ENCODE data around the gene ZBTB20.
A peak's percentile ranks its signal among the peaks of the same experiment; 100 is the strongest.

The ZBTB20 gene

DNA sequence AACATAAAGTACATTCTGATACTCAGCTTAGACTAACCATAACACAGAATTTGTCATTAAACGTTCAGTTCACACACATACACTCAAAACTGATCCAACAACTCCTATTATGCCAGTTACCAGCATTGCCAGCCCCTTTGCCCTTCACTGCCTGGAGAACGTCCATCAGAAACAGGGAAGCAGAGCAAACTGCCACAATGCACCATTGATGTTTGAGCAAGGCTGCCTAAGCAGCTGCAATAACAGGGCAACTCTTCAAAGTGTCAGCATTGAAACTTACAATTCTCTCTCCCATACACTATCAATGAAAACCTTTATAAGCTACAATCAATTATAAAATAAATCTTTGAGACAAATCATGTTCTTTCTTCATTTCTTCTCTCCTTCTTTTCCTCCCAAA lies 85.1 kb downstream of the ZBTB20 start:
- Histone ChIP-seq H3K36me3 (no peaks in the 10 kb centered on the region), H3K9me3 (no peaks in the 10 kb centered on the region), H3K4me3 (ENCODE audit: low read depth, low read length) (no peak overlapping the region), H3K27me3 (no peaks in the 10 kb centered on the region), H3K4me1 (no peaks in the 10 kb centered on the region)
- DNase-seq = no peak
- TF ChIP-seq, protein P1, sequence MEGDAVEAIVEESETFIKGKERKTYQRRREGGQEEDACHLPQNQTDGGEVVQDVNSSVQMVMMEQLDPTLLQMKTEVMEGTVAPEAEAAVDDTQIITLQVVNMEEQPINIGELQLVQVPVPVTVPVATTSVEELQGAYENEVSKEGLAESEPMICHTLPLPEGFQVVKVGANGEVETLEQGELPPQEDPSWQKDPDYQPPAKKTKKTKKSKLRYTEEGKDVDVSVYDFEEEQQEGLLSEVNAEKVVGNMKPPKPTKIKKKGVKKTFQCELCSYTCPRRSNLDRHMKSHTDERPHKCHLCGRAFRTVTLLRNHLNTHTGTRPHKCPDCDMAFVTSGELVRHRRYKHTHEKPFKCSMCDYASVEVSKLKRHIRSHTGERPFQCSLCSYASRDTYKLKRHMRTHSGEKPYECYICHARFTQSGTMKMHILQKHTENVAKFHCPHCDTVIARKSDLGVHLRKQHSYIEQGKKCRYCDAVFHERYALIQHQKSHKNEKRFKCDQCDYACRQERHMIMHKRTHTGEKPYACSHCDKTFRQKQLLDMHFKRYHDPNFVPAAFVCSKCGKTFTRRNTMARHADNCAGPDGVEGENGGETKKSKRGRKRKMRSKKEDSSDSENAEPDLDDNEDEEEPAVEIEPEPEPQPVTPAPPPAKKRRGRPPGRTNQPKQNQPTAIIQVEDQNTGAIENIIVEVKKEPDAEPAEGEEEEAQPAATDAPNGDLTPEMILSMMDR (IDR thresholded peaks at IDR 0.05; ENCODE audit: low read depth, low read length) = no peak

- Histone ChIP-seq H3K9me3 (no peaks in the 10 kb centered on the region), H3K27me3 (no peaks in the 10 kb centered on the region), H3K4me3 (ENCODE audit: low read depth, low read length) (no peak overlapping the region), H3K36me3 (no peaks in the 10 kb centered on the region), H3K4me1 (no peaks in the 10 kb centered on the region)
- DNase-seq = no peak
- TF ChIP-seq, protein P1 (IDR thresholded peaks at IDR 0.05; ENCODE audit: low read depth, low read length) = no peak
These were observed 94.2 kb downstream of the ZBTB20 start for GRCh38 chr3:115052906-115053305.

DNA sequence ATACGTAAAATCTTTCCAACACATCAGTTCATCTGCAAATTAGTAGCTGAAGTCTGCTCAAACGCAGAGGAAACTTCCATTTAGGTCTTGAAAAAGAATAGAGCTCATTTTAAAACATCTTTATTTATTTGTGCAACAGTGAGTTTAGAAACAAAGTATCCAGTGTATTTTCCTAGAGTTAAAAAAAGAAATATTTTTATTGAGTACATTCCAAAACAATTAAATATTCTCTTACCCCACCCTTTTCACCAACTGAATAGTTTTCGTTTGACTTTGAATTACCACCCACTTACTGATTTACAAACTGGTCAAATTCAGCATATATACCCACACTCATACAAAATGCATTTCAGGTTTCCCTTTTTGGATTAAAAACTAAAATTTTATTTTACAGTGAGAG lies 104.7 kb downstream of the ZBTB20 start:
- no peak overlapping the region for H3K4me3 ChIP-seq (ENCODE audit: low read depth, low read length)
- DNase-seq = no peak

GRCh38 chr3:115040673-115041286 lies 106.3 kb downstream of the ZBTB20 start:
- DNase-seq = peak; percentile 49

More for the DNA sequence above, 104.7 kb downstream of the ZBTB20 start:
- H3K4me1 ChIP-seq = no peaks in the 10 kb centered on the region
- H3K27me3 ChIP-seq = no peaks in the 10 kb centered on the region
- TF ChIP-seq, protein P1 (IDR thresholded peaks at IDR 0.05; ENCODE audit: low read depth, low read length) = no peak
- no peaks in the 10 kb centered on the region for H3K9me3 ChIP-seq
- H3K36me3 ChIP-seq = no peaks in the 10 kb centered on the region

GRCh38 chr3:115040246-115040645 lies 106.8 kb downstream of the ZBTB20 start:
- Histone ChIP-seq H3K9me3 (no peaks in the 10 kb centered on the region), H3K4me1 (no peaks in the 10 kb centered on the region), H3K4me3 (ENCODE audit: low read depth, low read length) (no peak overlapping the region), H3K36me3 (no peaks in the 10 kb centered on the region), H3K27me3 (no peaks in the 10 kb centered on the region)
- DNase-seq = no peak
- TF ChIP-seq, protein P1 (IDR thresholded peaks at IDR 0.05; ENCODE audit: low read depth, low read length) = no peak

More at GRCh38 chr3:115040673-115041286, 106.3 kb downstream of the ZBTB20 start:
- Histone ChIP-seq H3K27me3 (no peaks in the 10 kb centered on the region), H3K9me3 (no peaks in the 10 kb centered on the region), H3K4me1 (no peaks in the 10 kb centered on the region), H3K36me3 (no peaks in the 10 kb centered on the region), H3K4me3 (ENCODE audit: low read depth, low read length) (no peak overlapping the region)
- TF ChIP-seq, protein P1 (IDR thresholded peaks at IDR 0.05; ENCODE audit: low read depth, low read length) = peak; percentile 81

DNA sequence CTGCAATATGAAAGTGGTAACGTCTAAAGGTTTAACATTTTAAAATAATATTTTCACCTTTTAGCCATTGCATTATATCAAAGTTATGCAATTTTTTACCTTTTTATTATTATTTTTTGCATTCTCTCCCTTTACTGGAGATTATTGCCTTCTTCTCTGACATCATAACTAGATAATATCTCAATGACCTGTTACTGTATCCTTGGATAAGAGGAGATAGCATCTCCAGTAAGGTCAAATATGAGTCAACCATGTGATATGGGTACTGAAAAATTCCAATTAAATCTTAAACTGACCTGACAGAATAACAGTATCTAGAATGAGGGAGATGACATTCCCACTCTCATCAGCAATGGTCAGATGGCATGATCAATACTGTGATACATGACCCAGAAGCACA lies 108.3 kb downstream of the ZBTB20 start:
- Histone ChIP-seq H3K4me1 (no peaks in the 10 kb centered on the region), H3K36me3 (no peaks in the 10 kb centered on the region), H3K4me3 (ENCODE audit: low read depth, low read length) (no peak overlapping the region), H3K27me3 (no peaks in the 10 kb centered on the region), H3K9me3 (no peaks in the 10 kb centered on the region)
- DNase-seq = no peak
- TF ChIP-seq, protein P1 (IDR thresholded peaks at IDR 0.05; ENCODE audit: low read depth, low read length) = no peak
